OCI-LY3 (cell line): Measurements from ENCODE around the gene SEMA5A.

Experiments used
- CTCF ChIP-seq: fragments of 200-600, 300-600 bp; sonication (generic); IDR thresholded peaks from 2 replicates; pipeline ENCODE4 v1.5.1; 2014; ENCODE audit warnings: antibody characterized with exemption, low read length, low read depth
- EZH2phosphoT487 ChIP-seq: fragments of 200-600 bp; shearing (Covaris generic); IDR thresholded peaks from 2 replicates; pipeline ENCODE4 v1.6.1; 2018; ENCODE audit warnings: antibody characterized with exemption, mixed run types, low read depth

GRCh38 chr5:9533562-9534364 lies 12.1 kb downstream of the SEMA5A start:
- TF ChIP-seq CTCF (no peak), EZH2phosphoT487 (no peak)
